HTR-8/SVneo (cell line): ENCODE results near the gene KCNA5.

Experiments
- DNase-seq: peaks from one replicate; pipeline ENCODE4 v3.0.0; 2011; ENCODE audit warnings: low spot score, mixed read lengths; ENCODE audit not compliant: insufficient read length
- FAIRE-seq: peaks from 2 replicates; lab custom pipeline; 2011; peaks lifted over from hg19 to GRCh38; lab: Jason Lieb, UNC

KCNA5 gene

DNA sequence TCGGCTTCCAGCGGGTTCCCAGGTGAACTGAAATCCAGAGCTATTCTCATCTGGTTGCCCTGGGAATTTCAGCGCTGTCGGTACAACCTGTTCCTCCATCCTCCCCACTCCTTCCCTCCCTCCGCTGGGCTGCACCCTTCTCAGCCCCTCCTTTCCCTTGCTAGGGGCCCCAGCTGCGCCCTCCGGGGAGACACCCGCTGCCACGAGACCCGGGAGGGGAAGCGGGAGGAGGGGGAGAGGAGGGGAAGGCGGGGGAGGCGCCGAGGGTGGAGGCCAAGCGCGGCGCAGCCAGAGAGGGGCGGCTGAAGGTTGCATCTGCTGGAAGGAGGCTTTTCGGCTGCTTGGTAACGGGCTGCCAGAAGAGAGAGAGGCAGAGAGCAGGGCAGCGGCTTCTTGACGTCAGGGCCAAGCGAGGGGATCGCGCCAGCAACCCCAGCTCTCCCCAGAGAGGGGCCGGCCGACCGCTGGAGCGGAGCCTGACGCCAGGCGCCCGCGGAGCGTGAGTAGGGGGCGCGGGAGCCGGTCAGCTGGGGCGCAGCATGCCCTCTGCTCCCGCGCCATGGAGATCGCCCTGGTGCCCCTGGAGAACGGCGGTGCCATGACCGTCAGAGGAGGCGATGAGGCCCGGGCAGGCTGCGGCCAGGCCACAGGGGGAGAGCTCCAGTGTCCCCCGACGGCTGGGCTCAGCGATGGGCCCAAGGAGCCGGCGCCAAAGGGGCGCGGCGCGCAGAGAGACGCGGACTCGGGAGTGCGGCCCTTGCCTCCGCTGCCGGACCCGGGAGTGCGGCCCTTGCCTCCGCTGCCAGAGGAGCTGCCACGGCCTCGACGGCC is at the start of gene KCNA5:
TSS of gene KCNA5 (plus strand) at position 291 of the 831 bp plus-strand sequence. CDS start at position 560, 269 bp downstream.
- DNase-seq (no peak), FAIRE-seq (no peak)

GRCh38 chr12:4994622-4995021 is 49.1 kb upstream of the KCNA5 start:
- no peak for FAIRE-seq
- DNase-seq, result no peak

GRCh38 chr12:4996714-4997113 is 47.0 kb upstream of the KCNA5 start:
- FAIRE-seq, result no peak
- DNase-seq, result no peak

DNA sequence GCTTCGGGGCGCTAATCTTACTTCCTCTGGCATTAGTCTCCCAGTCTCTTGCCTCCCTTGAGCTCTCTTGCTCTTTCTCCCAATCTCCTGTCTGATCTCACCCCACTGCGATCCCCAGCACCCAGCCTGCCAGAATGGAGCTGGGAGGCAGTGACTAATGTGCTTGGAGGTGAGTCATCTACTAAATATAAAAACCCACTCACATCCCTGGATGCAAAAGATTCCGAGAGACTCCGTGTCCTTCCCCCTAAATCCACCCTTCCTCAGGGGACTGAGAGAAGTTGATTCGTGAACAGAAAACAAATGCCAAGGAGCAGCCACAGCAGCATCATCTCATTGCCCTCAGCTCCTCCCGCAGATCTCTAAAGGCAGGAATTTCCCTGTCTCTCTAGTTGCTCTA is 45.7 kb upstream of the KCNA5 start:
- DNase-seq (peak; percentile 26), FAIRE-seq (no peak)

- no peak for FAIRE-seq
- no peak for DNase-seq
Measured at GRCh38 chr12:5000204-5000603, 43.5 kb upstream of the KCNA5 start.

GRCh38 chr12:5000658-5001385 is 42.9 kb upstream of the KCNA5 start:
- FAIRE-seq, result no peak
- no peak for DNase-seq

DNA sequence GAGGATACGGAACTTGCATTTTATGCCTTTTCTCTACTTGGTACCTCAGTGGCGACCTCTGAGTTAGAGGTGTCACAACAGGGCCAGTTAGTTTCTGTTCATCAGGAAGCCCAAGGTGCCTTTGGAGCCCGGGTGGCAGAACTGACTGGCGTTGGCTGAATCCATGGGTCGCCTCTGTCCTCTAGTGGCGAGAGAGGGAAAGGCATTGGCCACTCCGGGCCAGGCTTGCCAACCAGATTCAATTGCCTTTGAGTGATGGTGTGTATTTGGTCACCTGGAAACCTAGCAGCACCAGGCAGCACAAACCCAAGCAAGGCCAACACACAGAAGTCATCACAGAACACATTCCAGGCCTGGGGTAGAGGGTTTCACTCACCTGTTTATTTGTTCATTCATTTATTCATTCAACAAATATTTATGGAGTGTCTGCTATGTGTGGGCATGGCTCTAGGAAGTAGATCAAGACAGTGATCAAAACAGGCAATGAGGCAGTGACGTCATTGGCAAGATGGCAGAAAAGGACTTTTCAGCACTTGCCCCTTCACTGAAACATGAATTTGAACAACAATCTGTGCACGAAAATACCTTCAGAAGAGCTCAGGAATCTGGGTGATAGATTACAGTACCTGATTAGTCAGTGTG is 40.5 kb upstream of the KCNA5 start:
- DNase-seq (peak; percentile 57), FAIRE-seq (peak; percentile 55)

DNA sequence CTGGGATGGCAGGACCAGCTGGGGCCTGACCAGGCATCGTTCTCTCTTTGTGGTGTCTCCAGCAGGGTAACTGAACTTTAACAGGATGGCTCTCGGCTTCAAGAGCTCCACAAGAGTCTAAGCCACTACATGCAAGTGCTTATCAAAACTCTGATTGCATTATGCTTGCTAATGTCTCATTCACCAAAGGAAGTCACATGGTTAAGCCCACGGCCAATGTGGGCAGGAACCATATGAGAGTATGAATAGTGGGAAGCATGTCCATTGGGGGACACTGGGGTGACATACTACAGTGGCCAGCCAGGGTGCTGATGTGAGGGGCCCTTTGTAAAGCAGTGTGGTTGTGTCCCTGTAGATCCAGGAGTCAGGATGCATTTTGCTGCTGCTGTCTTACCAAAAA is 35.0 kb upstream of the KCNA5 start:
- no peak for FAIRE-seq
- DNase-seq, result no peak

GRCh38 chr12:5010151-5010550 is 33.5 kb upstream of the KCNA5 start:
- FAIRE-seq (peak; percentile 69), DNase-seq (no peak)

DNA sequence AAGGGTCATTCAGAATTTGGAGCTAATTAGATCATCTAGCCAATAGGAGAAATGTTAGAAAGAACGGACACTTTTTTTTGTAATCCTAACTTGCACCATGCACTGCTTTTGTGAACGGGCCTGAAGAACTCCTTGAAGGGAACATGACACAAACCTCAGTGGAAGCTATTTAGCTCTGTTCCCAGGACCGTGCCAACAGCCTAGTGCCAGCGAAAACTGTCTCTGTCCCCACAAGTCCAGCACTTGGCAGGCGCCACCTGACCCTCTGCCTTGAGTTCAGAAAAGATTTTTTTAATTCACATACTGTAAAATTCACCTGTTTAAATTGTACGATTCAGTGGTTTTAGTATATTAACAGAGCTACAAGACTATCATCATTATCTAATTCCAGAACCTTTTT is 31.3 kb upstream of the KCNA5 start:
- DNase-seq (no peak), FAIRE-seq (no peak)

DNA sequence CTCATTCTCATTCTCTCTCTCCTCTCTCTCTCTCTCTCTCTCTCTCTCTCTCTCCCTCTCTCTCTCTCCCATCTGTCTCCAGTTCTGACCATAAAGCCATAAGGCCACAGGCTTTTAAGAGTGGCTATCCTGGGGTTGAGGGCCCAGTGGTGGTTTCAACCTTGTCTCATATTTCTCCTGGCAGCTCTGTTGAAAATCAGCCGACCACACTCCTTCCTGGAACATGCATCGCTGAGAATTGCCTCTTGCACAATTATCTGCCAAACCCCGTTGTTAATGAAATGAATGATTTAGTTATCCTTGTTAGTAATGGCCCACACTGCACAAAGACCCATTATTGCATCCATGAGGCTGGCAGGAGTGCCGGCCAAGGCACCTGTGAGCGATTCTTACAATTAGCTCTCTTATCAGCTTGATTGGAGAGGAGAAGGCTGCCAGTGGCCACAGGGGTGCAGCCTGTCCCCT is 30.4 kb upstream of the KCNA5 start:
- DNase-seq (no peak), FAIRE-seq (no peak)

DNA sequence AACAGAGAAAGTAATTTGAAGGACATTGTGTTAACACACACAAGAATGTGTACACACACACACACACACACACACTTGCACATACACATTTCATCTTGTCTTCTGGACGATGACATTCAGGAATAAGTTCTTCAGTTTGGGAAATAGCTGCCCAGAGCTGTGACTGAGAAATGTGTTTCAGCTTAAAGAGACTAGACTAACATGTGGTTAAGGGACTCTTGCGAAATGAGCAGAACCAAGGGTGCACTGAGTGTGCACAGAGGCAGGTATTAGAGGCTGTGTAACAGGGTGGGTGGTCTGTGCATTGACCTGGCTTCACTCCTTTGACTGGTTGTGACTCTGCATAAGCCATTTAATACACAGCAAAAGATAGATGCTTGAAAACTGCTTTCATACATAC is 29.4 kb upstream of the KCNA5 start:
- FAIRE-seq, result no peak
- no peak for DNase-seq

DNA sequence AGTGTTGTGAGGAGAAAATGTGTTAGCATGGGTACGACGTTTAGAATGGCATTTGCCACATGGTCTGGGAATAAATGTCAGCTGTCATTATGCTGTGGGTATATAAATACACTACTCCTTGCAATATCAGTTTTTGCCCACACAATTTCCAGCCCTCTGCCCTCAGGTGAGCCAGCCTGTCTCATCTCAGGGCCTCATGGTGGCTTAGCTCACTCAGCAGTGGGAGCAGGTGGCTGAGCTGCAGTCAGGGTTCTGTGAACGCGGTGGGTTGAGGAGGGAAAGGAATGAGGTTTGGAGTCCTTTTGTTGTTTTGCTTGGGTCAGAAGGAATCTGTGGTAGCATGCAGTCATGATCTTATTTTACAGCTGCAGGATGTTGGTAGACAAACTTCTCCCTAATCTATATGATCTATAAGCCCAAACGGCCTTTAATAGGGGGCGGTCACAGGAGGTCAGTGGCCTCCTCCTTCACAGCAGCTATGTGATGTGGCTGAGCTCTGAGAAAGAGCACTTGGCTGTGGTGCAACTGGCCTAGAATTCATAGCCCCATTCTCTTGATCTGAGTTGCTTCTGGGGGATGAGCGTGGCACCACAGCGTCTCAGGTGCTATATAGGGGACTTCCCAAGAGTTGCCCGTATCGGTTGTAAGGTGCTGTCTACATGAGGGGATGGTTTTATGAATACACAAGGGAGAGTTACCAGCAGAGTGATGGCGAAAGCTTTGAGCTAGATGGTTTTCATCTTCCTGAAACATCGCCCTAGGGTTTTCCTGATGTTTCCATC is 27.8 kb upstream of the KCNA5 start:
- FAIRE-seq (no peak), DNase-seq (no peak)

GRCh38 chr12:5016526-5016925 is 27.2 kb upstream of the KCNA5 start:
- DNase-seq (no peak), FAIRE-seq (no peak)

DNA sequence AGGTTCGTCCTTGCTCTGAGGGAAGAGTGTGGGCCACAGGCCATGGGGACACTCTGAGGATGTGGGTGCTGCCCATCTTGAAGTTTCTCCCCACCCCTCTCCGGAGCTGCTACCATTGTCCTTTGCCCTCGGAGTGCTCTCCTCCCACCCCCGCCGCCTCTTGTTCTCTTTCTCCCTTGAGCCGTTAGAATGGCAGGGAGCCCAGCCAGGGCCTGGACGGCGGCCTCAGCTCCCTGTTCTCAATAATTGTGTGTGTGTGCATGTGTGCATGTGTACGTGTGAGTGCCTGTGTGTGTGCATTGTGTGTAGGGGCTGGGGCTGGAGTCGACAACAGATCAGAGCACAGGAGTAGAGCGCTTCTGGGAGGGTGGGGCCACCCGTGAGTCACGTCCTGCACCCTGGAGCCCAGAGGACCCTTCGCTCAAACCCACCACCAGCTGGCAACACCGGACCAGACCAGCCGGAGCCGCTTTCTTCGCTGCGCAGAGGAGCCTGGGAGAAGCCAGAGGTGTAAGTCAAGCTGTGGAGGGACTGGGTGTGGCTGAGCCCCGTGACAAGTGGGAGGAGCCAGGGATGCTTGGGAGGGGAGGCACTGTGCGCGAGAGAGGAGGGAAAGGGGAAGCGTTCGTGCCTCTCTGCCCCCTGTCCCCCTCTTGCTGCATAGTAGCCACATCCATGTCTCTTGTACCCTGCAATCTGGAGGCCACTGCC is 25.9 kb upstream of the KCNA5 start:
- DNase-seq (no peak), FAIRE-seq (no peak)

DNA sequence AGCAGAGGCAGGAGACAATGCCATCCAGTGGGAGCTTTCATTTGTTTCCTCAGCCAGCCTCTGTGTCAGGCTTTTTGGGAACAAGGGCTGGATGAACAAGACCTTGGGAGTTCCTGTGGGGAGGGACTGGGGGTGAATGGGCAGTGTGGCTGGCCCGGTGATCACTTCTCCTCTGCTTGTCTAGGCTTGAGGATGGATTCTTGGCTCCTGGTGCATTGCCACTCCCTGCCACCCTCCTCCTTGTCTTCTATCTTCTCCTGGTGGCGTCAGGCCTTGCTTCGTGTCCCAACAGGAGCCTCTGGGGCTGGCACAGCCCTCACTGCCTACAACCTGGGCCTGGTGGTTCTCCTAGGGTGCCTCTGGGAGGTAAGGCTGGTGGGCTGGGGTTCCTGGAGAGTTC is 25.0 kb upstream of the KCNA5 start:
- FAIRE-seq (no peak), DNase-seq (no peak)

GRCh38 chr12:5022025-5022424 is 21.7 kb upstream of the KCNA5 start:
- FAIRE-seq, result no peak

DNA sequence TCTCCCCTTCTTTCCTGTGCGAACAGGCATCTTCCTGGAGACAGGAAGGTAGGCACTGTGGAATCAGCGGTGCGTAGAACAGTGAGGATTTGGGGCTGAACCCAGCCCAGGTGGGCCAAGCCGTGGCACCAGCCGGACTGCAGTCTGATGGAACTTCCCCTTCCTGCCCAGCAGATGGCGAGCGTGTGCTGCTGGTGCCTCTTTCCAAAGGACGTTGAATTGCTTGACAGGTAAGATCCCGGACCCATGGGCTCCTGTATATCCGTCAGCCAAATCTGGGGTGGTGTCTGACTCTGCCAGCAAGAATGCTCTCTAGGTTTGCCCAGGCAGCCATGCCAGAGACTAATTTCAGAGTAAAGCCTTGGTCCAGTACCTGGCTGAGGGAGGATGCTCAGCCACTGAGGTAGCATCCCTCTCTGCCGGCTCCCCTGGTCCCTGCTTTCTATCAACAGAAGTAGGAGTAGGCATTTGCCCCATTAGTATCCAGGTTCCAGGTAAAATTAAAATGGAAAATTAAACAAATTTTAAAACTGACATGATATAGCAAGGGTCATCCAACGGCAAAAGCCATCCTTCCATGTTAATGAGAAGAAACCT is 21.1 kb upstream of the KCNA5 start:
- FAIRE-seq, result peak; percentile 72

More at GRCh38 chr12:5022025-5022424, 21.7 kb upstream of the KCNA5 start:
- DNase-seq, result no peak

GRCh38 chr12:5023842-5024241 is 19.8 kb upstream of the KCNA5 start:
- DNase-seq (no peak), FAIRE-seq (no peak)

More for the DNA sequence above, 21.1 kb upstream of the KCNA5 start:
- peak; percentile 54 for DNase-seq
